ENCODE results near the gene SOBP. TPM values are rescaled to one million over a fixed set of nuclear protein-coding genes. Genes with fewer than 3 reads are reported as not detected.

The SOBP gene
- polyA plus RNA-seq, 2 of the 4 experiments (the other 2 are of a cell fraction), result 0.18 to 0.53 TPM

GRCh38 chr6:107644513-107644912 is 154.6 kb downstream of the SOBP start:
- 82% methylated on average over 1 of the region's 1 CpG for WGBS (ENCODE audit: missing lambda C conversion rate)
- H3K27ac ChIP-seq, result no peak overlapping the region
- POLR2A ChIA-PET, result no interaction called here
- FAIRE-seq, result no peak
- no peak for DNase-seq (ENCODE audit: low read depth in 1 of 2, low spot score in 1 of 2)
- ATAC-seq, result no peak
- CTCF ChIA-PET, result no interaction called here
- no peaks in the 10 kb centered on the region for H3K9me3 ChIP-seq
- TF ChIP-seq FOXS1 (CRISPR knock-in tag; IDR thresholded peaks at IDR 0.05) (no peak), TP53 (CRISPR knock-in tag; IDR thresholded peaks at IDR 0.05) (no peak), MAFK (IDR thresholded peaks at IDR 0.05; ENCODE audit: partially characterized antibody) (no peak), BCL3 (IDR thresholded peaks at IDR 0.05) (no peak), FOSB (CRISPR knock-in tag; IDR thresholded peaks at IDR 0.05) (no peak), USF2 (IDR thresholded peaks at IDR 0.05) (no peak)
- TF ChIP-seq, protein P1, sequence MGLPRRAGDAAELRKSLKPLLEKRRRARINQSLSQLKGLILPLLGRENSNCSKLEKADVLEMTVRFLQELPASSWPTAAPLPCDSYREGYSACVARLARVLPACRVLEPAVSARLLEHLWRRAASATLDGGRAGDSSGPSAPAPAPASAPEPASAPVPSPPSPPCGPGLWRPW (IDR thresholded peaks at IDR 0.05), result no peak
- no peak overlapping the region for H3K4me2 ChIP-seq
- no peaks in the 10 kb centered on the region for H3K4me1 ChIP-seq
- H3K4me3 ChIP-seq, result no peak overlapping the region

DNA sequence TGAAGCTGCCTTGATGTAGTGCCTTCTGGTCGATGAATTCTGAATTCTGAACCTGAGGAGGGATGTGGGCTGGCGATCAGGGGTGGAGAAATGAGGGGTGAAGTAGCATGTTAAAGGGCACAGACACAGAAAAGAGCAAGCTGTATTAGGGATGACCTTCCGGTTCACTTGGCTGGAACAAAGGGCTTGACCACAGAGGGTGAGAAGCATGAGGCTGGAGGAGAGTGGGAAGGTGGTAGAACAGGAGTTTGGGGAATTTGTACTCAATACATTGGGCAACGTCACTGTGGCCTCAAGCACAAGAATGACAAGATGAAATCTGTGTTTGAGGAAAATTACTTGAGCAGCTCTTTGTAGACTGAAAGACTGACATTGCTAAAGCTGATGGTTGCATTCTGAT is 155.8 kb downstream of the SOBP start:
- DNase-seq (ENCODE audit: low read depth in 1 of 2, low spot score in 1 of 2) (no peak), ATAC-seq (no peak), FAIRE-seq (no peak)
- Histone ChIP-seq H3K4me1 (no peaks in the 10 kb centered on the region), H3K4me3 (no peak overlapping the region), H3K27ac (no peak overlapping the region), H3K4me2 (no peak overlapping the region), H3K9me3 (no peaks in the 10 kb centered on the region)
- CTCF ChIA-PET, result no interaction called here
- POLR2A ChIA-PET, result no interaction called here
- TF ChIP-seq RCOR1 (IDR thresholded peaks at IDR 0.05; ENCODE audit: low read depth, low read length), result no peak
- TF ChIP-seq NFE2L2 (conservative IDR thresholded peaks at IDR 0.05; ENCODE audit: low read length), result no peak
- no peak for TF ChIP-seq ZFP36 (IDR thresholded peaks at IDR 0.05; ENCODE audit: borderline replicate concordance, partially characterized antibody)
- TF ChIP-seq, protein P2, sequence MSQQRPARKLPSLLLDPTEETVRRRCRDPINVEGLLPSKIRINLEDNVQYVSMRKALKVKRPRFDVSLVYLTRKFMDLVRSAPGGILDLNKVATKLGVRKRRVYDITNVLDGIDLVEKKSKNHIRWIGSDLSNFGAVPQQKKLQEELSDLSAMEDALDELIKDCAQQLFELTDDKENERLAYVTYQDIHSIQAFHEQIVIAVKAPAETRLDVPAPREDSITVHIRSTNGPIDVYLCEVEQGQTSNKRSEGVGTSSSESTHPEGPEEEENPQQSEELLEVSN (IDR thresholded peaks at IDR 0.05; ENCODE audit: borderline replicate concordance, low read depth), result no peak
- no peak for TF ChIP-seq KDM1A (IDR thresholded peaks at IDR 0.05; ENCODE audit: low read depth)
- no peak for TF ChIP-seq RFX5 (IDR thresholded peaks at IDR 0.05)
- no peak for TF ChIP-seq CBX2 (IDR thresholded peaks at IDR 0.05; ENCODE audit: borderline replicate concordance, low read depth)
- no peak for TF ChIP-seq RNF2 (IDR thresholded peaks at IDR 0.05; ENCODE audit: borderline replicate concordance, low read depth)
- TF ChIP-seq BCL3 (IDR thresholded peaks at IDR 0.05), result no peak
- TF ChIP-seq, protein P3, sequence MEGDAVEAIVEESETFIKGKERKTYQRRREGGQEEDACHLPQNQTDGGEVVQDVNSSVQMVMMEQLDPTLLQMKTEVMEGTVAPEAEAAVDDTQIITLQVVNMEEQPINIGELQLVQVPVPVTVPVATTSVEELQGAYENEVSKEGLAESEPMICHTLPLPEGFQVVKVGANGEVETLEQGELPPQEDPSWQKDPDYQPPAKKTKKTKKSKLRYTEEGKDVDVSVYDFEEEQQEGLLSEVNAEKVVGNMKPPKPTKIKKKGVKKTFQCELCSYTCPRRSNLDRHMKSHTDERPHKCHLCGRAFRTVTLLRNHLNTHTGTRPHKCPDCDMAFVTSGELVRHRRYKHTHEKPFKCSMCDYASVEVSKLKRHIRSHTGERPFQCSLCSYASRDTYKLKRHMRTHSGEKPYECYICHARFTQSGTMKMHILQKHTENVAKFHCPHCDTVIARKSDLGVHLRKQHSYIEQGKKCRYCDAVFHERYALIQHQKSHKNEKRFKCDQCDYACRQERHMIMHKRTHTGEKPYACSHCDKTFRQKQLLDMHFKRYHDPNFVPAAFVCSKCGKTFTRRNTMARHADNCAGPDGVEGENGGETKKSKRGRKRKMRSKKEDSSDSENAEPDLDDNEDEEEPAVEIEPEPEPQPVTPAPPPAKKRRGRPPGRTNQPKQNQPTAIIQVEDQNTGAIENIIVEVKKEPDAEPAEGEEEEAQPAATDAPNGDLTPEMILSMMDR (IDR thresholded peaks at IDR 0.05), result no peak
- TF ChIP-seq CEBPB (IDR thresholded peaks at IDR 0.05), result no peak
- no peak for TF ChIP-seq MYC (IDR thresholded peaks at IDR 0.05; ENCODE audit: borderline replicate concordance, low read length)
- TF ChIP-seq MAZ (IDR thresholded peaks at IDR 0.05; ENCODE audit: borderline replicate concordance, low read depth, low read length), result no peak
- no peak for TF ChIP-seq REST (IDR thresholded peaks at IDR 0.05)
- TF ChIP-seq CHD2 (IDR thresholded peaks at IDR 0.05; ENCODE audit: low read length, partially characterized antibody), result no peak
- no peak for TF ChIP-seq POLR2AphosphoS2 (conservative IDR thresholded peaks at IDR 0.05; ENCODE audit: low read length)
- no peak for TF ChIP-seq FOSL2 (IDR thresholded peaks at IDR 0.05)
- no peak for TF ChIP-seq FOSL2 (CRISPR knock-in tag; IDR thresholded peaks at IDR 0.05)
- TF ChIP-seq HEYL (CRISPR knock-in tag; IDR thresholded peaks at IDR 0.05), result no peak
- WGBS (ENCODE audit: missing lambda C conversion rate), result 44% methylated on average over 4 of the region's 4 CpGs

Data from A549 (cell line).